ENCODE results near the gene EME1.
"Not testable (repeated sequence)": the region's sequence is repeated elsewhere in the genome, so short reads cannot be mapped to it uniquely, and the experiment has no call there.

EME1 gene

DNA sequence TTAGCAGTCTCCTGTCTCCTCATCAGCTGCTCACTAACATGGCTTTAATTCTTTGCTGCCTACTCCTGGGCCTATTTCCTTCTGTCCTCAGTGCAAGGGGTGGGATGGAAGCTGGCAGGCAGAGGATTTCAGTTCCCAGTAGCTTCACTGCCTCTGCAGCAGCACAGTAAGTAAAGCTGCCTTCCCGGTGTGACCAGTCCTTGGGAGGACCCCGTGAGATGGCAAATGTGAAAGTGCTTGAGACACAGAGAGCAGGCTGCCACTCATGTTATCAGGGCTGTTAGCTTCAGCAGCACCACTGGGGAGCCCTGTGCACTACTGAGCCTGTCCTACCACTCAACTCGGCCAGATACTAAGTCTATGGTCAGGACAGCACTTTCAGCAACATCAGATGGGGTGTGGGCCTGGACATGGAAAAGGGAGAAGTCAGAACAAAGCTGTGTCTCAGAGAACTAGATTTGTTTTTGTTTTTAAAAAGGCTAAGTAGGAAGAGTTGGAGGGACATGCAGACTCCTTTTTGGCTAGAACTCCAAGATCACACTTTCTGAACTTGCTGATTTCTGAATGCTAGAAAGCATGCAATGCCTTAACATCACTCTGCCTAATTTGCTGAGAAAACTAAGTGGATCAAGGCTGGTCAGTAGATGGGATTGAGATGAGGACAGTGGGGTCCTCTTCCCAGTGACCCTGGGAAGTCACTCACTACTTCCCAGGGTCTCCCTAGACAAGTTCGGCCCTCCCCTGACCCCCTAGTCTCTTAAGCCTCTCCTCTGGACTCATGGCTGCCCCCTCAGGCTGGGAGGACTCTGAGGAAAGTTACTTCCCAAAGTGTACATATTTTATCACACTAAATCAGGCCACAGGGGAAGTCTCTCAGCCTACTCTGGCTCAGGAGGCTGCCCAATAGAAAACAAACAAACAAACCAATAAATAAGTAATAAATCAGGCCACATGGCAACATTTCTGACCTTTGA is 54.1 kb downstream of the EME1 start:
- no peak for DNase-seq

DNA sequence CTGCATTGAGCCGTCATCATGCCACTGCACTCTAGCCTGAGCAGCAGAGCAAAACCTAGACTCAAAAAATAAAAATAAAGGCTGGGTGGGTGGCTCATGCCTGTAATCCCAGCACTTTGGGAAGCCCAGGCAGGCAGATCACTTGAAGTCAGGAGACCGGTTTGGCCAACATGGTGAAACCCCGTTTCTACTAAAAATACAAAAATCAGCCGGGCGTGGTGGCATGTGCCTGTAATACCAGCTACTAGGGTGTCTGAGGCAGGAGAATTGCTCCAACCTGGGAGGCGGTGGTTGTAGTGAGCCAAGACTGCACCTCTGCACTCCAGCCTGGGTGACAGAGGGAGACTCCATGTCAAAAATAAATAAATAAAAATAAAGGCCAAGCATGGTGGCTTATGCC is 55.1 kb downstream of the EME1 start:
- DNase-seq: not testable (repeated sequence)

DNA sequence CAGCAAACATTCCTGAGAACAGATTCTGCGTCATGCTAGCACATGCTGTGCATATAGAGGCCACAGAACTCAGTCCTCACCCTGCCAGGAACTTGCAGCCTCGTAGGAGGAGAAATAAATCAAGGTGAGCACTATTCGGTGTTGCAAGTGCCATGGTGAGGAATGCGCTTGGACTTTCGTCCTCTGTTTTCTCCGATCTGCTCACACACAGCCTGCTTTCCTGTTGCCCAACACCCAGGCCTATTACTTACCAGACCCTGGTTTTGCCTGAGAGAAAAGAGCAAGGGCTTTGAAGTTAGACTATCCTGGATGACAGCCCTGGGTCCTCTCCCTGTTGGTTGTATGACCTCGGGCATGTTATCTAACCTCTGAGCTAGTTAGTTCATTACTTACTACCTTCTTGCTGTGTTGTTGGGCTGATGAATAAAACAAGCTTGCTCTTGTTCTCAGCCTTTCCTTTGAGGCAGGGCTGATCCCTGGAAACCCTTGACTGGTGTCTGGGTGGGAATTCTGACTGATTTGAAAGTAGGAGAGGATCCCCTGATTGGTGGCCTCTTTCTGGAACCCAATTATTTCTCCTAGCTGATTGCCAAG is 55.9 kb downstream of the EME1 start:
- no peak for DNase-seq

- DNase-seq: no peak
Measured at GRCh38 chr17:50429793-50430192, 56.8 kb downstream of the EME1 start.
